Frontal cortex (tissue), 4 donors: ENCODE data around the gene WDR20. TPM values are rescaled to one million over a fixed set of nuclear protein-coding genes. Genes with fewer than 3 reads are reported as not detected.
"Not testable (repeated sequence)": the region's sequence is repeated elsewhere in the genome, so short reads cannot be mapped to it uniquely, and the experiment has no call there.

ENCODE experiments used
- DNase-seq, 2 donors: peaks; one replicate each; pipeline ENCODE4 v3.0.0; 2012; ENCODE audit warnings: low spot score in 2 of 2
- FAIRE-seq: peaks from 2 replicates; lab custom pipeline; 2012; peaks lifted over from hg19 to GRCh38; lab: Jason Lieb, UNC
- total RNA-seq: library from RNA; depleted of rRNA; stranded (reverse); fragments of >200 nt; gene quantifications from one replicate; pipeline ENCODE4 v1.2.3, GENCODE V29; 2014
- donor health status: control.
- donor health status: control.
- donor health status: control.

WDR20 gene, protein sequence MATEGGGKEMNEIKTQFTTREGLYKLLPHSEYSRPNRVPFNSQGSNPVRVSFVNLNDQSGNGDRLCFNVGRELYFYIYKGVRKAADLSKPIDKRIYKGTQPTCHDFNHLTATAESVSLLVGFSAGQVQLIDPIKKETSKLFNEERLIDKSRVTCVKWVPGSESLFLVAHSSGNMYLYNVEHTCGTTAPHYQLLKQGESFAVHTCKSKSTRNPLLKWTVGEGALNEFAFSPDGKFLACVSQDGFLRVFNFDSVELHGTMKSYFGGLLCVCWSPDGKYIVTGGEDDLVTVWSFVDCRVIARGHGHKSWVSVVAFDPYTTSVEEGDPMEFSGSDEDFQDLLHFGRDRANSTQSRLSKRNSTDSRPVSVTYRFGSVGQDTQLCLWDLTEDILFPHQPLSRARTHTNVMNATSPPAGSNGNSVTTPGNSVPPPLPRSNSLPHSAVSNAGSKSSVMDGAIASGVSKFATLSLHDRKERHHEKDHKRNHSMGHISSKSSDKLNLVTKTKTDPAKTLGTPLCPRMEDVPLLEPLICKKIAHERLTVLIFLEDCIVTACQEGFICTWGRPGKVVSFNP
- 39.5 TPM for total RNA-seq

- no peak for FAIRE-seq
- peak; percentile 98 to 99 for DNase-seq
Measured at GRCh38 chr14:102139286-102140026, at the start of gene WDR20. Gene WDR20, plus strand, starts transcription at chr14:102139897. Its CDS starts 27 bp downstream, at chr14:102139924.

- no peak for DNase-seq
- no peak for FAIRE-seq
Measured at GRCh38 chr14:102090713-102091112, 49.0 kb upstream of the WDR20 start.

- DNase-seq: no peak
- no peak for FAIRE-seq
Measured at GRCh38 chr14:102092806-102093205, 46.9 kb upstream of the WDR20 start.

DNA sequence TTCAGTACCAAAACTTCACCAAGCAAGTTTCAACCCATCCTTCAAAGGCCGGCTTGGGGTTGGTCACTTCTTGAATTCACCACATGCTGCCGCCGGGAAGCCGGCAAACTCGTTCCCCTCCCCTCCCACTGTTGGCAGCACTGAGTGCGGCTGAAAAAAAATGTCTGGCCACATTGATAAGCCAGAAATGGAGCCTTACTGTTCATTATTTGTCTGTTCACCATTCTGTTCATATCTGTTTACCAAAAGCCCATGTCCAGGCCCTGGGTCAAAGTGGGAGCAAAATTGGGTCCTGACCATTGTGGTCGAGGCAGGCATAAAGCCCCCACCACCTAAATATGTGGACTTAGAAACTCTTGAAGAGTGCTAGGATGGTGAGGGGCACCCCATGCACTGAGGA, 45.6 kb upstream of the WDR20 start:
- no peak for FAIRE-seq
- DNase-seq: no peak

GRCh38 chr14:102095231-102095870, 44.3 kb upstream of the WDR20 start:
- no peak for DNase-seq
- no peak for FAIRE-seq

DNA sequence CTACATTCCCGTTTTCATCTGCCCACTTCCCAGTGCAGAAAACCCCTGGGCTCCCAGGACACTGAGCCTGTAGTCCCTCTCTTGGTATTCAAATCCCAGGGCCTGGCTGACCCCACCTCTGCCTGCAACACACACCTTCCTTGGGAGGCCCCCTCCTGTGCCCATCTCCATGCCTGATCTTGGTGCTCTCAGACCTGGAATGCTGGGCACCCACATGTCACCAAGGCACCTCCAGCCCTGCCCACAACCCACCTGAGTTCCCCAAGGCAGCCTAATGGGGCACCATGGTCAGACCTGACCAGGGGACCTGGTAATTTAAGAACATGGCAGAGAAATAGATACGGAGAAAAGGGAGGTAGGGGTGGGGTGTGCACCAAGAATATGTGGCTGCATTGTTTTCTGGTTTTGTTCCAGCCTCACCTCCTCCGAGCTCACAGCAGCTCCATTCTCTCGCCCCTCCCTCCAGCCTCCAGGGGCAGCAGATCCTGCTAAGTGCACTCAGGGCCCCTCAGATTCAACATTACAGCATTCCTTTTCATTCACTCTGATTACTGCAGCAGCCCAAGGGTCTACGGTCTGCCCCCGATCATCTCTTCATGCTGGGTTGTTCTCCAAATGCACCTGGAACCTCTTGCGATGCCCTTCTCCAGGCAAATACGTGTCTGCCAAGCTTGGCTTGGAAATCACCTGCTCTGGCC, 43.7 kb upstream of the WDR20 start:
- FAIRE-seq: no peak
- no peak for DNase-seq

DNA sequence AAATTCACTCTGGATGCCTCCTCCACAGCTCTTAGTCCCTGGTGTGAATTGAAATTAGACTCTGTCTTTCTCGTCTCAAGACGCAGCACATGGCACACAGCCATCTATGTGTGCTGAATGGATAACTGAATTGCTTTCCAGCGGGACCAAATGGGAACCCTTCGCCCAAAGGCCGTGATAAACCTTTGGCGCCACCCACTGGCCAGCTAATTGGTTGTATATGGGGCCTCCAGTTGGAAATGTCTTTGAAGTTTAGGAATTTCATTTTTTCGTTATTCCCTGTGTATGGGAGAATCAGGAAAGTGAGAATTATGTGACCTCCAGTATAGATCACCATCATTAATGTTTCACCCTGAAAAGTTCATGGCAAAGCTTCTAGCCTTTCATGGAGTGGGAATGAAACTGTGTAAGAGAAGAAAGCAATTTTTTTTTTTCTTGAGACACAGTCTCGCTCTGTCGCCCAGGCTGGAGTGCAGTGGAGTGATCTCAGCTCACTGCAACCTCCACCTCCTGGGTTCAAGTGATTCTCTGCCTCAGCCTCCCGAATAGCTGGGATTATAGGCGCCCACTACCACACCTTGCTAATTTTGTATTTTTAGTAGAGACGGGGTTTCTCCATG, 43.0 kb upstream of the WDR20 start:
- FAIRE-seq: no peak
- peak; percentile 57 to 78 for DNase-seq

- no peak for FAIRE-seq
- DNase-seq: no peak
Measured at GRCh38 chr14:102097441-102098135, 42.1 kb upstream of the WDR20 start.

DNA sequence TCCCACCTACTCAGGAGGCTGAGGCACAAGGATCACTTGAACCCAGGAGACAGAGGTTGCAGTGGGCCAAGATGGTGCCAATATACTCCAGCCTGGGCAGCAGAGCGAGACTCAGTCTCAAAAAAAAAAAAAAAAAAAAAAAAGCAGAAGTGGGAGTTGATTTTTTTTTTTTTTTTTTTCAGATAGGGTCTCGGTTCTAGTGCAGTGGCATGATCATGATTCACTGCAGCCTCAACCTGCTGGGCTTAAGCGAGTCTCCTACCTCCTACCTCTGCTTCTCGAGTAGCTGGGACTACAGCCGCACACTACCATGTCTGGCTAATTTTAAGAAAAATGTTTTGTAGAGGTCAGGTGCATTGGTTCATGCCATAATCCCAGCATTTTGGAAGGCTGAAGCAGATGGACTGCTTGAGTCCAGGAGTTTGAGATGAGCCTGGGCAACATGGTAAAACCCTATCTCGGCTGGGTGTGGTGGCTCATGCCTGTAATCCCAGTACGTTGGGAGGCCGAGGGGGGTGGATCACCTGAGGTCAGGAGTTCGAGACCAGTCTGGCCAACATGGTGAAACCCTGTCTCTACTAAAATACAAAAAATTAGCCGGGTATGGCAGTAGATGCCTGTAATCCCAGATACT, 36.5 kb upstream of the WDR20 start:
- no peak for FAIRE-seq
- DNase-seq: no peak

DNA sequence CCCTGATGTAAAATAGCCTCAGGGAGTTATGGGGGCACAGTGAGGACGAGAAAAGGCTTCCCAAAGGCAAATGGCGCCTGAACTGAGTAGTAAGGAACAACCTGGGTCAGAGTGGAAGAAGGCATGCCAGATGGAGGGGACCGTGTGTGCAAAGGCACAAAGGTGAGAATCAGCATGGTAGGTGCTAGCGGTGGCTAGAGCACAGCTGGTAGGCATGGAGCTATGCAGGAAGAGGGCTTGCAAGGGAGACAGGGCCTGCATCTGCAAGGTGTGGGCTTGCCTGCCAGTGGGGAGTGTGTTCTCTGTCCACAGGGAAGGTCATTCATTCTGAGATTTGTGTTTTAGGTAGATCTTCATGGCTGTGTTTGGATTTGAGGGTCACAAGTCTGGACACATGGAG, 34.3 kb upstream of the WDR20 start:
- no peak for FAIRE-seq
- DNase-seq: no peak

DNA sequence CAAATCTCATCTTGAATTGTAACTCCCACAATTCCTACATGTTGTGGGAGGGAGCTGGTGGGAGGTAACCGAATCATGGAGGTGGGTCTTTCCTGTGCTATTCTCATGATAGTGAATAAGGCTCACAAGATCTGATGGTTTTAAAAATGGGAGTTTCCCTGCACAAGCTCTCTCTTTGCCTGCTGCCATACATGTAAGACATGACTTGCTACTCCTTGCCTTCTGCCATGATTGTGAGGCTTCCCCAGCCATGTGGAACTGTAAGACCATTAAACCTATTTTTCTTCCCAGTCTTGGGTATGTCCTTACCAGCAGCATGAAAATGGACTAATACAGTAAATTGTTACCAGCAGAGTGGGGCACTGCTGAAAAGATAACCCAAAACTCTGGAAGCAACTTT, 30.4 kb upstream of the WDR20 start:
- FAIRE-seq, DNase-seq: not testable (repeated sequence)

DNA sequence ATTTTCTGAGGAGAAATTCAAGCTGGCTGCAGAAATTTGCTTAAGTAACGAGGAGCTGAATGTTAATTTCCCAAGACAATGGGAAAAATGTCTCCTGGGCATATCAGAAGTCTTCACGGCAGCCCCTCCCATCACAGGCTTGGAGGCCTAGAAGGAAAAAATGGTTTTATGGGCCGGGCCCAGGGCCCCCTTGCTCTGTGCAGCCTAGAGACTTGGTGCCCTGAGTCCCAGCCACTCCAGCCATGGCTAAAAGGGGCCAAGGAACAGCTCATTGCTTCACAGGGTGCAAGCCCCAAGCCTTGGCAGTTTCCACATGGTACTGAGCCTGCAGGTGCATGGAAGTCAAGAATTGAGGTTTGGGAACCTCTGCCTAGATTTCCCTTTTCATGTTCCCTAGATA, 28.6 kb upstream of the WDR20 start:
- no peak for DNase-seq
- FAIRE-seq: no peak

DNA sequence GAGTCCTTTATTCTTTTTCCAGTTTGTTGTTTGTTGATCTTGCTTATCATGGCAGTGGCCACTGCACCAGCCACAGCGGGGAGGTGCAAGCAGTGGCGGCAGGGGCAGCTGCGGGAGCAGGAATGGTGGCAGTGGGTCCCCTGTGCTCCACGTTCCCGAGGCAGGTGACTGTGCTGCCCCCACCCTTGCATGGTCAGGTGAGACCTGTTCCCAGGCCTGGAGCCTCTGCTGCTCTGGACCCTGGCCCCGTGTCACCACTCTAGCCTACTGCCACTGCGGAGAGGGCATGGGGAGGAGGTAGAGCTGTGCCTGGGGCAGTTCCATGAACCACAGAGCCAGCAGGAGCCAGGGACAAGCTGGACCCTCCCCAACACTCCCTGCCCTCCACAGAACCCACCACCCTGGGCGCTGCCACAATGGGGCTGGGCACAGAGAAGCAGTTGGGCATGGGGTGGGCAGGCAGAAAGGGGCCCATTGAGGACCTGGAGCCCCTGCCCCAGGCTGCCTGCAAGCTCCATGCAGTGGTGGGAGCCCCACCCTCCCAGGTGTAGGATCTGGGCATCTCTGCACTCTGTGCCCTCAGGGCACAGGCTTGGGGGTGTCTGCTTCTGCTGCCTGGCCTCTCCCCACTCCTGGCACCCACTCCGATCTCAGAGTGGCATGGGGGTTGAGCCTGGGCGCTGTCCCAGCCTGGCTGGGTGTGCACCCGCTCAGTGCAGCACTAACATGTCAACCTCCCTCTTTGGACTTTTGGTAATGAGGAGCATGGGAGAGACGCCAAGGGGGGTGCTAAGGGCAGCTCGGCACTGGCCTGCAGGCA, 23.1 kb upstream of the WDR20 start:
- no peak for FAIRE-seq
- DNase-seq: no peak

DNA sequence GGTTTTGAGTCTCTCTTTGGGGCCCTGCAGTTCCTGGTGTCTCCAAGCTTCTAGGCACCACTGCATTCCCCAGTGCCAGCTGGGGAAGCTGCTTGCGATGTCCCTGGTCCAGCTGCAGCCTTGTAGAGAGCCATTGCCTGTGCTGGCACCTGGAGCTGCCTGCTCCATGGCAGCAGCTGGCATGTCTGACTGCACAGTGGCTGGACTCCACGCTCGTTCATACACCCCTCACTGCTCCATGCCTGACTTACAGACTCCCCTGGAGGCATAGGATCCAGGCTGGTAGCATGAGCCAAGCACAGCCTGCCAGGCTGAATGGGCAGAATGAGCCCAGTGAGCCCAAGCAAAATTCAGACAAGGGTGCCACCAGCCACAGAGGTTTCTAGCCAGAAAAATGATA, 21.8 kb upstream of the WDR20 start:
- FAIRE-seq (no peak), DNase-seq (no peak)

DNA sequence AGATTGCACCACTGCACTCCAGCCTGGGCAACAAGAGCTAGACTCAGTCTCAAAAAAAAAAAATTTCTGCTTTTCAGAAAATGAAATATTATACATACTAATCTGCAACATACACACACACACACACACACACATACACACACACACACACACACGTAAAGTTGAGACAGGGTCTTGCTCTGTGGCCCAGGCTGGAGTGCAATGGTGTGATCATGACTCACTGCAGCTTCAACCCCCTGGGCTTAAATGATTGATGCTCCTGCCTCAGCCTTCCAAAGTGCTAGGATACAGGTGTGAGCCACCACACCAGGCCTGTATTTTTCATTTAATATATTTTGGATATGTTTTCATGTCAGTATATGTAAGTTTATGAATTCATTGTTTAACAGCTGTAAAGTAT, 18.8 kb upstream of the WDR20 start:
- no peak for FAIRE-seq
- DNase-seq: no peak

DNA sequence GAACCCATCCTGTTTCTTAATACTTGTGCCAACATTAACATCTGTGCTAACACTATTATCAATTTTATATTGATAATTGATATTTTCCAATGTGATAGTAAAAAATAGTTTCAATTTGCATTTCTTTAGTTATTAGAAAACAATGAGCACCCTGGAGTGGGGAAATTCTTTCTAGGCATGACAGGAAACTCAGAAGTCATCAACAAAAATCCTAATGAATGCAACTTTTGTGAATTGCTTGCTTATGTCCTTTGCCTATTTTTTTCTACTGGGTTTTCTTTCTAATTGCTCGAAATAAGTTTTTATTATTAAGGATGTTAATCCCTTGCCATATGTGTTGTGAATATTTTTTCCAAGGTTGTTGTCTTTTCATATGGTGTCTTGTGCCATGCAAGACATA, 18.1 kb upstream of the WDR20 start:
- FAIRE-seq (no peak), DNase-seq (no peak)

DNA sequence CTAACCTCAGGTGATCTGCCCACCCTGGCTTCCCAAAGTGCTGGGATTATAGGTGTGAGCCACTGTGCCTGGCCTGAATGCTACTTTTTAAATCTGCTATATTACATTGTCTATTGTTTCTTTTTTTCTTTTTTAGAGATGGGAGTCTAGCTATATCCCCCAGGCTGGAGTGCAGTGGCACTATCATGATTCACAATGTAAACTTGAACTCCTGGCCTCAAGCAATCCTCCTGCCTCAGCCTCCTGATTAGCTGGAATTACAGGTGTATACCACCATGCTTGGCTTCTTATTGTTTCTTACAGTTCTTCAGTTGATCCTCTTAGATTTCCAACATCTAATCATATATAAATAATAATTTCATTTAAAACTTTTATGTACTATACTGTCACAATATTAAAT, 15.3 kb upstream of the WDR20 start:
- FAIRE-seq (no peak), DNase-seq (no peak)

GRCh38 chr14:102125546-102125945, 14.2 kb upstream of the WDR20 start:
- FAIRE-seq (no peak), DNase-seq (no peak)
